IMR-90 (cell line): ENCODE data around the gene IFFO2. TPM values are rescaled to one million over a fixed set of nuclear protein-coding genes. Genes with fewer than 3 reads are reported as not detected.
"Not testable (repeated sequence)": the region's sequence is repeated elsewhere in the genome, so short reads cannot be mapped to it uniquely, and the experiment has no call there.

Experiments
- ATAC-seq: fragments of 200-7000 bp; cut with Tn5 transposase; 2 replicates; pipeline ENCODE4 v1.9.1; 2020; ENCODE audit warnings: low read depth, mild to moderate bottlenecking, moderate library complexity
- BruUV-seq: library from RNA; stranded (reverse); fragments of 400-500 nt; replicated peaks from 2 replicates; lab custom pipeline; 2021; lab: Mats Ljungman, UMichigan
- CTCF ChIA-PET: fragments of 300-600 bp; formaldehyde crosslinking; extraction: SDS; loops from one replicate; lab custom pipeline; 2021; ENCODE audit warnings: antibody characterized with exemption; lab: Yijun Ruan, JAX
- POLR2A ChIA-PET: fragments of 300-600 bp; sonication (Branson Sonifier 250); formaldehyde crosslinking; loops from one replicate; lab custom pipeline; 2022; ENCODE audit warnings: antibody characterized with exemption; ENCODE audit not compliant: unreplicated experiment; lab: Charles Lee
- DNase-seq: peaks from one replicate; pipeline ENCODE4 v3.0.0; 2013
- H2AFZ ChIP-seq: replicated peaks from 2 replicates; pipeline ENCODE3; 2013; ENCODE audit warnings: low read length, mild to moderate bottlenecking; ENCODE audit not compliant: poor library complexity
- H2AK5ac ChIP-seq: 2 replicates; pipeline ENCODE4 v1.6.1; 2013; ENCODE audit warnings: low read depth, low read length, inconsistent platforms
- H2AK9ac ChIP-seq: replicated peaks from 2 replicates; pipeline ENCODE3; 2013; ENCODE audit warnings: mild to moderate bottlenecking, low read depth, low read length, moderate library complexity; ENCODE audit not compliant: poor library complexity
- H2BK120ac ChIP-seq: 2 replicates; pipeline ENCODE4 v1.6.1; 2013; ENCODE audit warnings: low read depth, low read length, inconsistent platforms
- H2BK15ac ChIP-seq: 3 replicates; pipeline ENCODE4 v1.6.1; 2013; ENCODE audit warnings: low read depth, low read length, inconsistent platforms
- H2BK20ac ChIP-seq: 2 replicates; pipeline ENCODE4 v1.6.1; 2013; ENCODE audit warnings: low read depth, mild to moderate bottlenecking, inconsistent platforms, low read length, moderate library complexity
- H2BK5ac ChIP-seq: 2 replicates; pipeline ENCODE4 v1.6.1; 2013; ENCODE audit warnings: mild to moderate bottlenecking, low read depth, low read length, inconsistent platforms; ENCODE audit not compliant: poor library complexity, severe bottlenecking
- H3K14ac ChIP-seq: replicated peaks from 2 replicates; pipeline ENCODE4 v1.6.1; 2013; ENCODE audit warnings: low read depth, low read length, inconsistent platforms
- H3K18ac ChIP-seq: 2 replicates; pipeline ENCODE4 v1.6.1; 2013; ENCODE audit warnings: low read depth, low read length, control low read depth
- H3K23ac ChIP-seq: 2 replicates; pipeline ENCODE4 v1.6.1; 2013; ENCODE audit warnings: low read depth, low read length, inconsistent platforms
- H3K27ac ChIP-seq: 2 replicates; pipeline ENCODE4 v1.5.1; 2013; ENCODE audit warnings: mild to moderate bottlenecking, control low read depth, low read length; ENCODE audit not compliant: insufficient read depth
- H3K27me3 ChIP-seq: 2 replicates; pipeline ENCODE4 v1.6.1; 2013; ENCODE audit warnings: low read length; ENCODE audit not compliant: control insufficient read depth, insufficient read depth
- H3K36me3 ChIP-seq: 2 replicates; pipeline ENCODE4 v1.6.1; 2013; ENCODE audit warnings: low read length, mixed read lengths; ENCODE audit not compliant: control insufficient read depth, insufficient read depth
- H3K4ac ChIP-seq: 2 replicates; pipeline ENCODE4 v1.6.1; 2013; ENCODE audit warnings: low read depth, low read length, inconsistent platforms
- H3K4me1 ChIP-seq: 2 replicates; pipeline ENCODE4 v1.6.1; 2013; ENCODE audit warnings: low read length, mixed read lengths; ENCODE audit not compliant: control insufficient read depth, insufficient read depth
- H3K4me2 ChIP-seq: 2 replicates; pipeline ENCODE4 v1.6.1; 2013; ENCODE audit warnings: low read depth, mild to moderate bottlenecking, control low read depth, low read length, moderate library complexity
- H3K4me3 ChIP-seq: 2 replicates; pipeline ENCODE4 v1.5.1; 2013; ENCODE audit warnings: low read depth, mild to moderate bottlenecking, control low read depth, low read length, moderate library complexity; ENCODE audit not compliant: insufficient read depth
- H3K56ac ChIP-seq: 2 replicates; pipeline ENCODE4 v1.6.1; 2013; ENCODE audit warnings: low read length, inconsistent platforms; ENCODE audit not compliant: insufficient read depth; ENCODE audit errors: extremely low read depth
- H3K79me1 ChIP-seq, 2 experiments: 2 replicates each; pipeline ENCODE4 v1.6.1; 2013; ENCODE audit warnings: low read length in 2 of 2, inconsistent platforms in 1 of 2, low read depth in 1 of 2
- H3K9ac ChIP-seq: 2 replicates; pipeline ENCODE4 v1.6.1; 2013; ENCODE audit warnings: low read depth, low read length, control low read depth
- H3K9me1 ChIP-seq: 2 replicates; pipeline ENCODE4 v1.6.1; 2013; ENCODE audit warnings: low read length, inconsistent platforms; ENCODE audit not compliant: insufficient read depth
- H3K9me3 ChIP-seq: 2 replicates; pipeline ENCODE4 v1.6.1; 2013; ENCODE audit warnings: low read length; ENCODE audit not compliant: control insufficient read depth, insufficient read depth
- H4K20me1 ChIP-seq: 2 replicates; pipeline ENCODE4 v1.6.1; 2013; ENCODE audit warnings: low read length, inconsistent platforms; ENCODE audit not compliant: insufficient read depth
- H4K5ac ChIP-seq: 2 replicates; pipeline ENCODE4 v1.6.1; 2013; ENCODE audit warnings: mild to moderate bottlenecking, low read depth, low read length, control low read depth
- H4K8ac ChIP-seq, 2 experiments: 2 replicates each; pipeline ENCODE4 v1.6.1; 2013; ENCODE audit warnings: low read depth in 2 of 2, low read length in 2 of 2, control low read depth in 1 of 2, inconsistent platforms in 1 of 2
- H4K91ac ChIP-seq: 2 replicates; pipeline ENCODE4 v1.6.1; 2013; ENCODE audit warnings: low read depth, low read length, inconsistent platforms; ENCODE audit not compliant: insufficient read depth
- WGBS, 2 experiments: methylation state at CpG; one replicate each; pipeline versions ENCODE4 v1.1.5 to v1.1.7; 2013; ENCODE audit warnings: missing lambda C conversion rate in 2 of 2; ENCODE audit not compliant: insufficient read length in 1 of 2; ENCODE audit errors: extremely low coverage in 2 of 2; 5-methylcytosine and 5-hydroxymethylcytosine counted together
- dilution Hi-C: fragments of 300-500 bp; cut with HindIII; formaldehyde crosslinking; loops from one replicate; pipeline ENCODE4 v1.14.3; 2018; ENCODE audit warnings: low sequenced_read_pairs; ENCODE audit not compliant: unreplicated experiment
- in situ Hi-C: fragments of 300-500 bp; cut with MboI; formaldehyde crosslinking; loops from 3 replicates; pipeline ENCODE4 v1.14.3; 2019; ENCODE audit warnings: low sequenced_read_pairs, inconsistent platforms, mixed read lengths
- intact Hi-C: fragments of 100-400 bp; cut with micrococcal nuclease; formaldehyde crosslinking; loops from 2 replicates; pipeline ENCODE4 v1.10.0; 2022
- polyA plus RNA-seq, 3 experiments: library from polyadenylated mRNA; depleted of rRNA; stranded (reverse); fragments of >200 nt; gene quantifications; 2 replicates each; pipeline ENCODE4 v1.2.3, GENCODE V29; 2012; ENCODE audit warnings: low replicate concordance in 1 of 3
- total RNA-seq: library from RNA; depleted of rRNA; stranded (reverse); fragments of >200 nt; gene quantifications from 2 replicates; pipeline ENCODE4 v1.2.3, GENCODE V29; 2012

IFFO2 gene
- total and polyA plus RNA-seq, 2 of the 4 experiments (the other 2 are of a cell fraction) = 14.5 to 18.2 TPM

GRCh38 chr1:18891858-18892257 lies 64.6 kb downstream of the IFFO2 start:
- H3K36me3 ChIP-seq, DNase-seq, H4K5ac ChIP-seq, H3K9me3 ChIP-seq, H3K4me2 ChIP-seq, BruUV-seq, H3K14ac ChIP-seq, dilution Hi-C loops, H3K9ac ChIP-seq, ATAC-seq, H4K20me1 ChIP-seq, H3K4ac ChIP-seq, H2BK5ac ChIP-seq, H3K27me3 ChIP-seq, H2BK120ac ChIP-seq, POLR2A ChIA-PET, H2BK20ac ChIP-seq, H4K8ac ChIP-seq, H3K4me1 ChIP-seq, H2AK5ac ChIP-seq, in situ Hi-C loops, H4K91ac ChIP-seq, H3K4me3 ChIP-seq, H3K23ac ChIP-seq, H3K9me1 ChIP-seq, H2AFZ ChIP-seq, H2AK9ac ChIP-seq, CTCF ChIA-PET, H3K56ac ChIP-seq, H3K27ac ChIP-seq, H3K18ac ChIP-seq, intact Hi-C loops, H2BK15ac ChIP-seq: not testable (repeated sequence)
- 83% methylated on average over 2 of the region's 7 CpGs; no CpG with 5 or more reads in 1 of the 2 experiments for WGBS, 2 experiments
- peaks cover 4 to 13% of the 10 kb centered on the region in 2 experiments; a peak in 2 of 4 replicates for H3K79me1 ChIP-seq
